Activated CD4-positive, alpha-beta T cell treated with anti-CD3 and anti-CD28 coated beads, Interleukin-2, amount 10 ng/mL, durations not matched to agents 24 days and 14 days (primary cell): ENCODE results near the gene KLHL6. TPM values are rescaled to one million over a fixed set of nuclear protein-coding genes. Genes with fewer than 3 reads are reported as not detected.

Source experiments
- DNase-seq: peaks from one replicate; pipeline ENCODE4 v3.0.0; 2022
- H3K27ac Mint-ChIP-seq: one replicate; pipeline ENCODE4 v1.8.0; 2022; ENCODE audit warnings: mild to moderate bottlenecking, mixed read lengths
- H3K27me3 Mint-ChIP-seq: one replicate; pipeline ENCODE4 v1.8.0; 2022; ENCODE audit warnings: mixed read lengths
- H3K36me3 Mint-ChIP-seq: one replicate; pipeline ENCODE4 v1.8.0; 2022; ENCODE audit warnings: low read depth, mild to moderate bottlenecking, mixed read lengths
- H3K4me1 Mint-ChIP-seq: one replicate; pipeline ENCODE4 v1.8.0; 2021; ENCODE audit warnings: mixed read lengths
- H3K4me3 Mint-ChIP-seq: one replicate; pipeline ENCODE4 v1.8.0; 2022; ENCODE audit warnings: mild to moderate bottlenecking, moderate library complexity, mixed read lengths
- H3K9me3 Mint-ChIP-seq: one replicate; pipeline ENCODE4 v1.8.0; 2021; ENCODE audit warnings: mixed read lengths
- intact Hi-C: fragments of 100-400 bp; cut with micrococcal nuclease; formaldehyde crosslinking; loops from one replicate; pipeline ENCODE4 v1.15.1; 2023
- total RNA-seq: library from RNA; stranded (reverse); gene quantifications from 2 replicates; pipeline ENCODE4 v1.2.3, GENCODE V29; 2022

Gene KLHL6, protein sequence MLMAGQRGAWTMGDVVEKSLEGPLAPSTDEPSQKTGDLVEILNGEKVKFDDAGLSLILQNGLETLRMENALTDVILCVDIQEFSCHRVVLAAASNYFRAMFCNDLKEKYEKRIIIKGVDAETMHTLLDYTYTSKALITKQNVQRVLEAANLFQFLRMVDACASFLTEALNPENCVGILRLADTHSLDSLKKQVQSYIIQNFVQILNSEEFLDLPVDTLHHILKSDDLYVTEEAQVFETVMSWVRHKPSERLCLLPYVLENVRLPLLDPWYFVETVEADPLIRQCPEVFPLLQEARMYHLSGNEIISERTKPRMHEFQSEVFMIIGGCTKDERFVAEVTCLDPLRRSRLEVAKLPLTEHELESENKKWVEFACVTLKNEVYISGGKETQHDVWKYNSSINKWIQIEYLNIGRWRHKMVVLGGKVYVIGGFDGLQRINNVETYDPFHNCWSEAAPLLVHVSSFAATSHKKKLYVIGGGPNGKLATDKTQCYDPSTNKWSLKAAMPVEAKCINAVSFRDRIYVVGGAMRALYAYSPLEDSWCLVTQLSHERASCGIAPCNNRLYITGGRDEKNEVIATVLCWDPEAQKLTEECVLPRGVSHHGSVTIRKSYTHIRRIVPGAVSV
- 44.9 and 47.1 TPM in 2 replicates for total RNA-seq

DNA sequence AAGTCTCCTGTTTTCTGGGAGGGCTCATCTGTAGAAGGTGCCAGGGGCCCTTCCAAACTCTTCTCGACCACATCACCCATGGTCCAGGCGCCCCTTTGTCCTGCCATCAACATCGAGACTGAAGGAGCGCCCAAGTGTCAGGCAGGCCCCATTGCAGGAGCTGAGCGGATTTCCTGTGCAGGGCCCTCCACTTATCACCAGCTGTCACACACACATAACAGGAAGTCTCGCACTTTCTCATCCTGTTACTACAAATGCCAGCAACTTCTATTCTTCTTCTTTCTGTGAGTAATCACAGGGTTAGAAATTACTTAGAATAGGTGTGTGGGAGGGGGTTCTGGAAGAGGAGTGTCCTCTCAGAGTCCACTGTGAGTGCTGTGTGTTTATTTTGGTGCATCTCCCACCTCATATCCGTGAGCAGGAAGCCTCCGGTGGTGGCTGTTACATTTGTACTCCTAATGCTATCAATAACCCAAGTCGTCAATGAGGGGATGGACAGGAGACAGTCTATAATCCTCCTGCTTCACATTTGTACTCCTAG is at the start of gene KLHL6:
KLHL6 (minus strand) TSS at position 166 of the 541 bp plus-strand sequence; CDS start at position 113, 53 bp downstream.
- peak within 1 kb of the TSS; percentile 95 for H3K4me3 Mint-ChIP-seq
- no peaks in the 10 kb centered on the region for H3K27me3 Mint-ChIP-seq
- intact Hi-C loops: loop anchor here (1.0 to 10.0 kb wide), 11 partner anchors 15 to 599 kb away; partner anchors contain the start of genes DVL3, KLHL24 and YEATS2
- no peaks in the 10 kb centered on the region for H3K9me3 Mint-ChIP-seq
- peak; percentile 91 for DNase-seq
- H3K36me3 Mint-ChIP-seq: peaks cover 29% of the 10 kb centered on the region
- H3K4me1 Mint-ChIP-seq: peaks cover 55% of the 10 kb centered on the region
- H3K27ac Mint-ChIP-seq: peak within 1 kb of the TSS; percentile 99

GRCh38 chr3:183597959-183598358 is 42.5 kb upstream of the KLHL6 start:
- Mint-ChIP-seq H3K27ac (no peak overlapping the region), H3K36me3 (peaks cover 6% of the 10 kb centered on the region), H3K9me3 (peaks cover 12% of the 10 kb centered on the region), H3K27me3 (peaks cover 5% of the 10 kb centered on the region), H3K4me3 (no peak overlapping the region), H3K4me1 (no peaks in the 10 kb centered on the region)
- DNase-seq: no peak
- intact Hi-C loops: no loop called here

DNA sequence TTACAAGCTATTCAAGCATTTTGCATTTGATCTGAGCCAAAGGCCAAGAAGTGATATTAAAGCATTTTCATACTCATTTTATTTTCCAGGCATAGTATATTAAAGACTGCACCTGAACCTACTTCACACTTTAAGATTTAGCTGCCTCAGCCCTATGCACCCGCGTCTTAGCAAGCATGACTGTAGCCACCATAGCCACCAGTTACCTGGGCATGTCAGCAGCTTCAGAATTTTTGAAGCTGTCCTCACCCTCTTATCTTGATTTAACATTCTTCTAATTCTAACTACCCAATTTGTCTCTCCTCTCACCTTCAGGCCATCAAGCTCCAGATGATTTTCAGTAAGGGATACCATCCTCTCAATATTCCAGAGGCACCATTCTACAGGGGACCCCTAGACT is 39.1 kb upstream of the KLHL6 start:
- Mint-ChIP-seq H3K4me1 (peaks cover 9% of the 10 kb centered on the region), H3K4me3 (no peak overlapping the region), H3K27me3 (peaks cover 5% of the 10 kb centered on the region), H3K36me3 (peaks cover 6% of the 10 kb centered on the region), H3K27ac (no peak overlapping the region), H3K9me3 (peaks cover 12% of the 10 kb centered on the region)
- intact Hi-C loops: no loop called here
- DNase-seq: no peak

GRCh38 chr3:183592821-183593220 is 37.3 kb upstream of the KLHL6 start:
- H3K36me3 Mint-ChIP-seq: no peaks in the 10 kb centered on the region
- H3K27me3 Mint-ChIP-seq: peaks cover 3% of the 10 kb centered on the region
- H3K4me3 Mint-ChIP-seq: no peak overlapping the region
- intact Hi-C loops: no loop called here
- H3K4me1 Mint-ChIP-seq: peaks cover 16% of the 10 kb centered on the region
- no peak overlapping the region for H3K27ac Mint-ChIP-seq
- H3K9me3 Mint-ChIP-seq: peaks cover 4% of the 10 kb centered on the region
- no peak for DNase-seq

GRCh38 chr3:183591881-183592521 is 36.5 kb upstream of the KLHL6 start:
- H3K27ac Mint-ChIP-seq: peak overlapping the region; percentile 63
- H3K9me3 Mint-ChIP-seq: no peaks in the 10 kb centered on the region
- DNase-seq: no peak
- H3K4me1 Mint-ChIP-seq: peaks cover 21% of the 10 kb centered on the region
- no peaks in the 10 kb centered on the region for H3K36me3 Mint-ChIP-seq
- intact Hi-C loops: no loop called here
- H3K4me3 Mint-ChIP-seq: peak overlapping the region; percentile 39
- H3K27me3 Mint-ChIP-seq: no peaks in the 10 kb centered on the region

DNA sequence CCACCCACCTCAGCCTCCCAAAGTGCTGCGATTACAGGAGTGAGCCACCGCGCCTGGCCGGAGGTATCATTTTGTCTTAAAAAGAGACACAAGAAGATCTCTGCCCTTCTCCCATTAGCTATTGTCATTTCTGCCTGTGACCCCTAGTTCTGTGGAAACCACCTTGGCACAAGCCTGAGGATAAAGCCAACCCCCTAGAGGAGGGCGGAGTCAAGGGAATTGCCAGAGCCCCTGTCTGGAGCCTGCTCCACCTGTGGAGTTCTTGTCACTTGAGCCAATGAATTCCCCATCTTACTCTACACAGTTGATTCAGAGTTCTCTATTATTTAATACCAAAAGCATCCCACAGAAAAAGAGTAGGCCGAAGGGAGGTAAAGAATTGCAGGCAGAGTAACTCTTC is 34.9 kb upstream of the KLHL6 start:
- Mint-ChIP-seq H3K9me3 (no peaks in the 10 kb centered on the region), H3K4me3 (no peak overlapping the region), H3K36me3 (no peaks in the 10 kb centered on the region), H3K27me3 (no peaks in the 10 kb centered on the region), H3K27ac (no peak overlapping the region), H3K4me1 (peaks cover 33% of the 10 kb centered on the region)
- intact Hi-C loops: no loop called here
- no peak for DNase-seq

GRCh38 chr3:183587336-183587735 is 31.8 kb upstream of the KLHL6 start:
- H3K4me1 Mint-ChIP-seq: peaks cover 35% of the 10 kb centered on the region
- H3K27me3 Mint-ChIP-seq: no peaks in the 10 kb centered on the region
- DNase-seq: peak; percentile 61
- no peaks in the 10 kb centered on the region for H3K36me3 Mint-ChIP-seq
- intact Hi-C loops: loop anchor here (2.0 kb wide), 1 partner anchor 33 kb away; the partner anchor contains the start of gene KLHL6
- peak overlapping the region; percentile 19 for H3K4me3 Mint-ChIP-seq
- H3K27ac Mint-ChIP-seq: peak overlapping the region; percentile 84
- H3K9me3 Mint-ChIP-seq: no peaks in the 10 kb centered on the region

GRCh38 chr3:183586477-183586876 is 31.0 kb upstream of the KLHL6 start:
- H3K27me3 Mint-ChIP-seq: no peaks in the 10 kb centered on the region
- intact Hi-C loops: loop anchor here (2.0 kb wide), 1 partner anchor 32 kb away; the partner anchor contains the start of gene KLHL6
- H3K9me3 Mint-ChIP-seq: no peaks in the 10 kb centered on the region
- DNase-seq: peak; percentile 76
- H3K4me1 Mint-ChIP-seq: peaks cover 28% of the 10 kb centered on the region
- H3K4me3 Mint-ChIP-seq: peak overlapping the region; percentile 24
- no peaks in the 10 kb centered on the region for H3K36me3 Mint-ChIP-seq
- H3K27ac Mint-ChIP-seq: peak overlapping the region; percentile 84

GRCh38 chr3:183584914-183585280 is 29.4 kb upstream of the KLHL6 start:
- Mint-ChIP-seq H3K4me3 (no peak overlapping the region), H3K4me1 (peaks cover 29% of the 10 kb centered on the region), H3K36me3 (no peaks in the 10 kb centered on the region), H3K9me3 (no peaks in the 10 kb centered on the region), H3K27me3 (no peaks in the 10 kb centered on the region), H3K27ac (no peak overlapping the region)
- intact Hi-C loops: no loop called here
- no peak for DNase-seq

- intact Hi-C loops: no loop called here
- no peak overlapping the region for H3K27ac Mint-ChIP-seq
Measured at GRCh38 chr3:183584246-183584913, 28.9 kb upstream of the KLHL6 start.

GRCh38 chr3:183583331-183584245 is 28.1 kb upstream of the KLHL6 start:
- Mint-ChIP-seq H3K36me3 (no peaks in the 10 kb centered on the region), H3K4me3 (no peak overlapping the region), H3K4me1 (peaks cover 31% of the 10 kb centered on the region), H3K9me3 (no peaks in the 10 kb centered on the region), H3K27me3 (no peaks in the 10 kb centered on the region), H3K27ac (no peak overlapping the region)
- intact Hi-C loops: no loop called here
- DNase-seq: no peak

More at GRCh38 chr3:183584246-183584913, 28.9 kb upstream of the KLHL6 start:
- DNase-seq: no peak
- Mint-ChIP-seq H3K4me1 (peaks cover 29% of the 10 kb centered on the region), H3K27me3 (no peaks in the 10 kb centered on the region), H3K9me3 (no peaks in the 10 kb centered on the region), H3K36me3 (no peaks in the 10 kb centered on the region), H3K4me3 (no peak overlapping the region)

- no peak overlapping the region for H3K4me3 Mint-ChIP-seq
- no peaks in the 10 kb centered on the region for H3K36me3 Mint-ChIP-seq
- peaks cover 10% of the 10 kb centered on the region for H3K27me3 Mint-ChIP-seq
- H3K9me3 Mint-ChIP-seq: peaks cover 7% of the 10 kb centered on the region
- DNase-seq: no peak
- intact Hi-C loops: no loop called here
- H3K4me1 Mint-ChIP-seq: peaks cover 30% of the 10 kb centered on the region
- no peak overlapping the region for H3K27ac Mint-ChIP-seq
Measured at GRCh38 chr3:183582161-183582560, 26.7 kb upstream of the KLHL6 start.
